T-cell (primary cell): ENCODE results near the gene KIF5C. TPM values are rescaled to one million over a fixed set of nuclear protein-coding genes. Genes with fewer than 3 reads are reported as not detected.

ENCODE experiments used
- ATAC-seq, 4 experiments: fragments of 200-7000 bp in 3 of 4; fragments of 150-1000 bp in 1 of 4; cut with Tn5 transposase; replicated peaks in 1 of 4; 1 replicate in 3 of 4; 2 replicates in 1 of 4; pipeline ENCODE4 v1.10.0; 2021; ENCODE audit warnings: moderate library complexity in 3 of 4, mild to moderate bottlenecking in 2 of 4, moderate number of reproducible peaks in 1 of 4
- CTCF ChIA-PET, 2 donors: fragments of 300-600 bp; sonication (Branson Sonifier 250); formaldehyde crosslinking; loops; one replicate each; lab custom pipeline; 2022; ENCODE audit warnings: antibody characterized with exemption in 2 of 2; lab: Charles Lee
- POLR2A ChIA-PET, 2 donors: fragments of 300-600 bp; sonication (Branson Sonifier 250); formaldehyde crosslinking; loops; one replicate each; lab custom pipeline; 2022; ENCODE audit warnings: antibody characterized with exemption in 2 of 2; lab: Charles Lee
- DNase-seq, 35 experiments: peaks; one replicate each; pipeline versions ENCODE4 v3.0.0 to v3.0.0-alpha.2; 2013 to 2023
- H3K27ac ChIP-seq: one replicate; pipeline ENCODE4 v1.5.1; 2013; ENCODE audit warnings: low read length
- H3K27me3 ChIP-seq, 2 experiments: replicated peaks in 1 of 2; 1 replicate in 1 of 2; 2 replicates in 1 of 2; pipeline versions ENCODE4 v1.6.1 to v1.7.0; 2013; ENCODE audit warnings: low read length in 1 of 2, mixed read lengths in 1 of 2; ENCODE audit not compliant: control insufficient read depth in 2 of 2, insufficient read depth in 2 of 2; ENCODE audit errors: extremely low read depth in 1 of 2
- H3K36me3 ChIP-seq, 2 donors: 1 replicate in 1 of 2; 2 replicates in 1 of 2; pipeline versions ENCODE4 v1.6.1 to v1.7.0; 2013; ENCODE audit warnings: low read length in 1 of 2; ENCODE audit not compliant: control insufficient read depth in 2 of 2, insufficient read depth in 1 of 2; ENCODE audit errors: extremely low read depth in 1 of 2
- H3K4me1 ChIP-seq, 2 experiments: 1 replicate in 1 of 2; 2 replicates in 1 of 2; pipeline versions ENCODE4 v1.6.1 to v1.7.0; 2013; ENCODE audit warnings: low read length in 2 of 2, mixed read lengths in 1 of 2; ENCODE audit not compliant: insufficient read depth in 2 of 2, control insufficient read depth in 1 of 2; ENCODE audit errors: extremely low read depth in 1 of 2
- H3K4me3 ChIP-seq, 2 donors: 1 replicate in 1 of 2; 2 replicates in 1 of 2; pipeline versions ENCODE4 v1.5.1 to v1.7.0; 2013; ENCODE audit warnings: mild to moderate bottlenecking in 2 of 2, low read length in 1 of 2, moderate library complexity in 1 of 2; ENCODE audit not compliant: control insufficient read depth in 1 of 2; ENCODE audit errors: extremely low read depth in 1 of 2
- H3K9me3 ChIP-seq: 2 replicates; pipeline ENCODE4 v1.7.0; 2013
- H3K27ac Mint-ChIP-seq, 2 donors: one replicate each; pipeline ENCODE4 v1.8.0; 2020 to 2021; ENCODE audit warnings: mild to moderate bottlenecking in 2 of 2, mixed read lengths in 2 of 2
- H3K27me3 Mint-ChIP-seq, 2 donors: one replicate each; pipeline ENCODE4 v1.8.0; 2021 to 2022; ENCODE audit warnings: mixed read lengths in 2 of 2
- H3K36me3 Mint-ChIP-seq: one replicate; pipeline ENCODE4 v1.8.0; 2021; ENCODE audit warnings: mixed read lengths
- H3K4me1 Mint-ChIP-seq, 3 donors: one replicate each; pipeline ENCODE4 v1.8.0; 2020 to 2022; ENCODE audit warnings: mixed read lengths in 3 of 3, mild to moderate bottlenecking in 1 of 3
- H3K4me3 Mint-ChIP-seq, 3 donors: one replicate each; pipeline ENCODE4 v1.8.0; 2020 to 2022; ENCODE audit warnings: mild to moderate bottlenecking in 3 of 3, mixed read lengths in 3 of 3, moderate library complexity in 3 of 3
- H3K9me3 Mint-ChIP-seq, 3 donors: one replicate each; pipeline ENCODE4 v1.8.0; 2020 to 2022; ENCODE audit warnings: mixed read lengths in 3 of 3
- WGBS: methylation state at CpG from one replicate; pipeline ENCODE4 v1.1.5; 2013; ENCODE audit warnings: missing lambda C conversion rate; ENCODE audit not compliant: insufficient coverage; 5-methylcytosine and 5-hydroxymethylcytosine counted together
- total RNA-seq, 35 experiments: library from RNA in 6 of 35; stranded (reverse) in 6 of 35; fragments of 120-200 nt in 1 of 35; gene quantifications; one replicate each; pipeline versions ENCODE4 v1.2.1 to v1.2.4 and lab custom pipeline; 2013 to 2026

Gene KIF5C
- total RNA-seq, 5 donors from 2014 or later (not counting 1 experiment from before 2014, with no cell fraction given), result 9.4 to 17.0 (median 14.7) TPM

- ChIA-PET CTCF (no interaction called here), POLR2A (no interaction called here)
- Histone ChIP-seq H3K36me3 (no peaks in the 10 kb centered on the region), H3K9me3 (no peaks in the 10 kb centered on the region), H3K27ac (no peak overlapping the region), H3K27me3 (no peaks in the 10 kb centered on the region), H3K4me1 (no peaks in the 10 kb centered on the region), H3K4me3 (no peak overlapping the region)
- Mint-ChIP-seq H3K4me1 (peaks cover 8% of the 10 kb centered on the region in 3 donors), H3K27ac (no peak overlapping the region), H3K36me3 (peaks cover 5% of the 10 kb centered on the region), H3K4me3 (no peak overlapping the region), H3K9me3 (no peaks in the 10 kb centered on the region), H3K27me3 (no peaks in the 10 kb centered on the region)
- DNase-seq (no peak), ATAC-seq (no peak)
- no CpG with 5 or more reads among the region's 4 CpGs for WGBS
These were observed 93.8 kb downstream of the KIF5C start for GRCh38 chr2:148968776-148969319.

DNA sequence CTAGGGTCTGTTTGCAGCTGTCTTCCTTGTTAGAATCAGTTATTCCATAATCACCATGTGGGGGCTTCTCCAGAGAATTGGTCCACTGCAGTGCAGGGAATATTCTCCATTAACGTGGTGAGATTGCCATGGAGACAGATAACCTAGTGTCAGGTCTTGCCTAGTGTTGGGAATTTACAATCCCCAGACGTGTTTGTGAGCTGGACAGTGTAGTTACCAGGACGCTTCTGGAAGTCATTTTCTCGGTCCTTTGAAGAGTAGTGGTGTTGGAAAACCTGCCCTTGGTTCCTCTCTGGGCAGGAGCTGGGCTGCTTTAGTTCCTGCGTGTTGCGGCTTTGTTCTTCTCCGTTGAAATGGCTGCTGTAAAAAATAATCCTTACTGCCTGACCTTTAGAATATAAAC is 94.6 kb downstream of the KIF5C start:
- ChIA-PET CTCF (no interaction called here), POLR2A (interaction anchor here in 1 of 2 donors (0.8 kb wide), 1 partner anchor 34 kb away, joined by 3 read pairs; no protein-coding TSS in a partner anchor)
- H3K4me3 Mint-ChIP-seq, result no peak overlapping the region
- H3K9me3 ChIP-seq, result no peaks in the 10 kb centered on the region
- H3K27ac ChIP-seq, result no peak overlapping the region
- H3K27me3 Mint-ChIP-seq, result no peaks in the 10 kb centered on the region
- H3K9me3 Mint-ChIP-seq, result no peaks in the 10 kb centered on the region
- no peak overlapping the region for H3K4me3 ChIP-seq
- H3K27ac Mint-ChIP-seq, result no peak overlapping the region
- H3K36me3 Mint-ChIP-seq, result peaks cover 10% of the 10 kb centered on the region
- no peaks in the 10 kb centered on the region for H3K4me1 ChIP-seq
- no peaks in the 10 kb centered on the region for H3K36me3 ChIP-seq
- no peak for ATAC-seq
- peaks cover 8% of the 10 kb centered on the region in 3 donors for H3K4me1 Mint-ChIP-seq
- no peaks in the 10 kb centered on the region for H3K27me3 ChIP-seq
- WGBS, result 85% methylated on average over 4 of the region's 7 CpGs
- DNase-seq, result no peak

DNA sequence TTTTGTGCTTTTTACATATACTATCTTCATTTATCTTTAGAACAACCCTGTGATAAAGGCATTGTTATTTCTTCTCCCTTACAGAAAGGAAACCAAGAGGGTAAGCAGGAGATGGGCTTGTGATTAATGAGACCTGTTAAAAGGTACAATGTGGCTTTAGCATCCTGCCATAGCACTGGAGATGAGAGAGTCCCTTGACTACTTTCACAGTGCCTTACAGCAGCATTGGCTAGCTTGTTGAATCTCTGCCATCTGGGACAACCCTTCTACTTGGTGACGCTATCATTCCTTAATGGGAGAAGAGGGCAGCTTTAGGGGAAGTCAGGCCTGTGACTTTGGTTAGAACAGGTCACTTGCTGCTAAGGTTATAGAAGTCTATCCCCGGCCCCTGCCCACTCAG is 95.4 kb downstream of the KIF5C start:
- ATAC-seq (no peak), DNase-seq (no peak)
- Histone ChIP-seq H3K36me3 (no peaks in the 10 kb centered on the region), H3K27me3 (no peaks in the 10 kb centered on the region), H3K4me3 (no peak overlapping the region), H3K4me1 (no peaks in the 10 kb centered on the region), H3K27ac (no peak overlapping the region), H3K9me3 (no peaks in the 10 kb centered on the region)
- POLR2A ChIA-PET, result interaction anchor here in 1 of 2 donors (0.8 kb wide), 1 partner anchor 35 kb away, joined by 3 read pairs; no protein-coding TSS in a partner anchor
- no CpG with 5 or more reads among the region's 2 CpGs for WGBS
- Mint-ChIP-seq H3K36me3 (peaks cover 12% of the 10 kb centered on the region), H3K27ac (no peak overlapping the region), H3K27me3 (no peaks in the 10 kb centered on the region), H3K4me1 (peaks cover 8% of the 10 kb centered on the region in 3 donors), H3K4me3 (no peak overlapping the region), H3K9me3 (no peaks in the 10 kb centered on the region)
- CTCF ChIA-PET, result interaction anchor here in 1 of 2 donors (0.6 kb wide), 1 partner anchor 723 kb away, joined by 3 read pairs; no protein-coding TSS in a partner anchor

DNA sequence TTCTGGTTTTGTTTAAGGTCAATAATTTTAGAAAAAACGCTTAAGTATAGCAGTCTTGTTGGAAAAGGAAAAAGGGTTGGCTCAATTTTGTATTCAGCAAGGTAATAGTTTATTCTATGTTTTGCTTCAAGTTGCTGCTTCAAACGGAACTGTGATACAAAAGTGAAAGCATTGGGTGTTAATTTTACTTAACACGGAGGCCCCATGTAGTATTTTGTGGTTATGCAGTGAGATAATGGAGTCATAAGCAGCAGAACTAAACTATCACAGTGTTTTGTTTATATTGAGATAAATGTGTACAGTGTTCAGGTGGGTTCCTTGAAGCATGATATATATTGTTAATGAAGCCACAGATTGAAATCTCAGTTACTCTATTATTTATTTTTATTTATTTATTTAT is 96.5 kb downstream of the KIF5C start:
- no peaks in the 10 kb centered on the region for H3K27me3 ChIP-seq
- H3K36me3 ChIP-seq, result no peaks in the 10 kb centered on the region
- ATAC-seq (no peak), DNase-seq (peak in 1 of 35 experiments; percentile 10)
- 23% methylated on average over 2 of the region's 3 CpGs for WGBS
- POLR2A ChIA-PET, result no interaction called here
- H3K27ac ChIP-seq, result no peak overlapping the region
- Mint-ChIP-seq H3K27me3 (no peaks in the 10 kb centered on the region), H3K4me3 (no peak overlapping the region), H3K9me3 (no peaks in the 10 kb centered on the region), H3K36me3 (peaks cover 16% of the 10 kb centered on the region), H3K4me1 (peaks cover 8 to 13% (median 11%) of the 10 kb centered on the region in 3 donors), H3K27ac (no peak overlapping the region)
- H3K4me1 ChIP-seq, result no peaks in the 10 kb centered on the region
- no peaks in the 10 kb centered on the region for H3K9me3 ChIP-seq
- H3K4me3 ChIP-seq, result no peak overlapping the region
- CTCF ChIA-PET, result no interaction called here

DNA sequence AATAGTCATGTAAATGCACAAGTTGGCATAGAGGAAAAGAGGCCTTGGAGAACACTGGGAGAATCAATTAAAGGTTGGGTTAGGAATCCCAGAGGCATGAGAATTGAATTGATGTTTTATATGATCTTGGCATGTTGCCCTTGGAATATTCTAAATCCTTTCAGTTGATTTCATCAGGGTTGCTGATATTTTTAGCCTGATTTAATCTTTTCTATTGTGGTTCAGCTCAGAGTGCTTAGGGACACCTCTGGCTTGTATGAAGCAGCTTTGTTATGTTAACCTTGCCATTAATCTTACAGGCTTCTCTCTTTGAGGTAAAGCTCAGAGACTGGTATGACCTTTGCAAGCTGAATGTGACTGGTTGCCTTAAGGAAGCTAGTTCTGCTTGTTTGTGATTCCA is 99.1 kb downstream of the KIF5C start:
- Mint-ChIP-seq H3K4me3 (no peak overlapping the region), H3K36me3 (peaks cover 21% of the 10 kb centered on the region), H3K27ac (no peak overlapping the region), H3K27me3 (no peaks in the 10 kb centered on the region), H3K9me3 (no peaks in the 10 kb centered on the region), H3K4me1 (peaks cover 8 to 13% (median 11%) of the 10 kb centered on the region in 3 donors)
- ATAC-seq, result no peak
- no peak overlapping the region for H3K27ac ChIP-seq
- DNase-seq, result no peak
- no peaks in the 10 kb centered on the region for H3K9me3 ChIP-seq
- no peaks in the 10 kb centered on the region for H3K27me3 ChIP-seq
- H3K4me1 ChIP-seq, result no peaks in the 10 kb centered on the region
- no peaks in the 10 kb centered on the region for H3K36me3 ChIP-seq
- H3K4me3 ChIP-seq, result no peak overlapping the region
- POLR2A ChIA-PET, result interaction anchor here in 1 of 2 donors (0.7 kb wide), 1 partner anchor 415 kb away, joined by 3 read pairs; no protein-coding TSS in a partner anchor
- CTCF ChIA-PET, result no interaction called here

DNA sequence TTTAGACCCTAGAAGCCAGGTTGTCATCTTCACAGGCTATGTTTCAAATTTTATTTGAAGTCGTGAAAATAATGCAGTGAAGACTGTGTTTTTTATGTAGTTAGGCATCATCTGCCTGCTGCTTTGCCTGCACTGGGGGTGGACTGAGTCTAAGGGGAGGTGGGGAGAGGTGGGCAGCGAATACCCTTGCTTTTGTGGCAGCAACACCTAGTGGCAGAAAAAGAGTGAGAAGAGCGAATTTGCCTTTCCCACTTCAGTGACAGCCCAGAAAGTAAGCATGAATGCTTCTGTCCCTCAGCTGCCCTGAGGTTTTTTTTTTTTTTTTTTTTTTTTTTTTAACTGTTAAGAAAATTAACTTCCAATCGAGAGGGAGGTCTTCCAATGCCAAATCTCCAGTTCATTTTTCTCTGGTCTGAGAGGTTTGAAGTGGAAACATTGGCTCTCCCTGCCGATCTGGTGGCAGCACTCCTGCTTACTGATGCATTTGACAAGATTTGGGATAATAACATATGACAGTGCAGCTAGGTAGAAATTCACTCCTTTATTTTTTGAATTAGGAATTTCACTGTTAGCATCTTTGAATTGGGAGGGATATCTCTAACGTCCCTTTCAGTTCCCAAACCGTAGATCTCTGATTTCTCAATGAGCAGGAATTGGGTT is 103.1 kb downstream of the KIF5C start:
- ATAC-seq (no peak), DNase-seq (no peak)
- H3K9me3 Mint-ChIP-seq, result no peaks in the 10 kb centered on the region
- POLR2A ChIA-PET, result no interaction called here
- H3K27ac Mint-ChIP-seq, result no peak overlapping the region
- no peak overlapping the region for H3K4me3 Mint-ChIP-seq
- Histone ChIP-seq H3K27me3 (no peaks in the 10 kb centered on the region), H3K9me3 (no peaks in the 10 kb centered on the region), H3K4me3 (no peak overlapping the region), H3K27ac (no peak overlapping the region), H3K4me1 (no peaks in the 10 kb centered on the region), H3K36me3 (peaks cover 0 to 3% of the 10 kb centered on the region in 2 donors)
- H3K4me1 Mint-ChIP-seq, result peaks cover 0 to 5% (median 3%) of the 10 kb centered on the region in 3 donors
- H3K27me3 Mint-ChIP-seq, result no peaks in the 10 kb centered on the region
- CTCF ChIA-PET, result interaction anchor here (0.6 to 1.2 kb wide), 2 partner anchors 10 to 439 kb away, joined by 3 to 8 read pairs; no protein-coding TSS in a partner anchor
- WGBS, result 81% methylated on average over 6 of the region's 7 CpGs
- peaks cover 51% of the 10 kb centered on the region for H3K36me3 Mint-ChIP-seq
